ENCODE measurements around the gene AAK1.

AAK1 gene

DNA sequence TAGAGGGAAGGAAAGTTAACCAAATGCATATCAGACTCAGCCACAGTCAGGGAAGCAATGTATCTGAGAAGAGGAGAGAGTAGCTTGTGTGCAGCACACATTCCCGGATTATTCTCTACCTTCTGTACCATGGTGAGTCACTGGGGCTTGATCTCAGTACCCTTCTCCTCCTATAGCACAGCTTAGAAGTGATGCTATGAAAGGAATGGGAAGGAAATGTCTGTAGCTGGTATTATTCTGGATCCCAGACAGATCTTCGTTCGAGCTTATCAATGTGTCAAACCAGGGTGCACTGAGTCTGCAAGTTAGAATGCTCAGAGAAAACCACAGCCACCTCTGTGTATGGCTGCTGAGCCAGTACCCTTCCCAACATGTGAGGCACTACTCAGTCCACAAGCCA, 118.3 kb downstream of the AAK1 start:
- no peak for DNase-seq

DNA sequence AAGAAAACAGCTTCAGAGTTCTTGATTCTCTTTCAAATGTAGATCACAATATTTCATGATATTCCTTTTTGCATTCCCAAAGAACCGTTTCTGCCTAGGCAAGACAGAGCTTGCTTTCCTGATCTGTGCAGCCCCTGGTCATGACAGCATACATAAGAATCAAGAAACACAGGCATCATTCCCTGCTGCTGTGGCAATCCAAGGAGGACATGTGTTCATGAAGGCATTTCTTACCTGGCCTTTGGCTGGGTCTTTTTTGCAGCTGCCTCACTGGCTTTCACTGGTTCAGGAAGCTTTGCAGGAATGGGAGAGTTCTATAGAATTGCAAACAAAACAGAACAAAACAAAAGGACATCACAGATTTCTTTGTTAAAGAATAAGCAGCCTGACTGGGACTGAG, 118.7 kb downstream of the AAK1 start:
- no peak for DNase-seq

DNA sequence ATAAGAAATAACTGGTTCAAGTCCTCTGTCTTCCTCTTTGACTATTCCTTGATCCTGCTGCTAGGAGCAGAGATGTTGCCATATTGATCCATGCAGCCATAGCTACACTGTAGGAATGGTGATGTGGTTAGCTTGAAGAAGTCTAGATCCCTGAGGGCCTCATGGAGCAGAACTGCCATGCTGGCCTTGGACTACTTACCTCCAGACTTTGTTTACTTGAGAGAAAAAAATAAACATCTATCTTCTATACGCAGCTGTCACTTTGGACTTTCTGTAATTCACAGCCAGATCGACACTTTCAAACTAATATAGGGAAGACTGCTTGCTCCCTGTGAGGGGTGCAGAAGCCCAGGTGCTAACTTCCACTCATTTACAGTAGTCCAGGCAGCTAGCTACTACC, 121.8 kb downstream of the AAK1 start:
- DNase-seq, result no peak

DNA sequence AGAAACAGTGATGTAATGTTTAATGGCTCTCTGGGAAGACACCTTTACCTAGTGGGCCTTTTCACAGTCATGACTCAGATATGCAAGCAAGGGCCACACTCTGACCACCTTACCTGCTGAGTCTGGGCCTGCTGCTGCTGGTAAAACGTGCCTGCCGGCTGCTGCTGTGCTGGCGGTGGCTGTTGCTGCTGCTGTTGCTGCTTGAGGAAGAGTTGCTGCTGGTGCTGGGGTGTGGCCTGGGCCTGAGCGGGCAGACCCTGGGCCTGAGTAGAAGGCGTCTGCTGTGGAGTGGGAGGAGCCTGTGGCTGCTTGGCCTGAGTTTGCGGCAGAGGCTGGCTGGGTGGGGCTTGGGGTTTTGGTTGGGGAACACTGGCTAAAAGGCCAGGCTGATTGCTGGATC, 124.7 kb downstream of the AAK1 start:
- DNase-seq, result no peak

DNA sequence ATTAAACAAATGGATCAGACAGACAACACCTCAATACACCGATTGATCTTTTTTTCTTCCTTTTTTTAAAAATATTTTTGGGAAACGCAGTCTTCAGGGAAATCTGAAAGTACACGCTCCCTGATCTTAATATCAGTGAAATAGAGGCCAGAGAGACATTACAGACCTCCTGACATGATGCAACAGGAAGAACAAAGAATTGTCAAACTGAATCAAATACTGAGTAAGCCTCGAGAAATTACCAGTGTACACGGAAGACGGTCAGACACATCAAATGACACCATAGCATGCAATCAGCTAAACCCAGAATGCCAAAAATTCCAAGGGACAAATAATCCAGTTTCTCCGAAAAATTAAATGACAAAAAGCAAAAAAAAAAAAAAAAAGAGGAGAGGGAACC, 126.1 kb downstream of the AAK1 start:
- DNase-seq, result no peak

DNA sequence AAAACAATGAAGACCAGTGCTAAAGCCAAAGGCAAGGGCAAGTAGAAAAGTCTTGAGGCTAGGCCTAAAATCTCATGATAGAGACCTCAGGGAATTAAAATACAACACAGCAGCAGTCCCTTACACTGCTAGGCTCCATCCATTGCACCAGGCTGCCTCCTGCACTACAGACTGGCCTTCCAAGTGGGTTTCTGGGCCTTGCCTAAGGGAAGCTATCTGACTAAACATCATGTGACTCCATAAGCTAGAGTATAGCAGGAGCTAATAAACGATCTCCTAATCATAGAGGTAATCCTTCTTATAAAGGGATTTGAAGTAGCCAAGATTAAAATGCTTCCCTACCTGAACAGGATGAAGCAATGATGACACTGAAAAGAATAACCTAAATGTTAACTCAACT, 128.7 kb downstream of the AAK1 start:
- DNase-seq, result no peak

DNA sequence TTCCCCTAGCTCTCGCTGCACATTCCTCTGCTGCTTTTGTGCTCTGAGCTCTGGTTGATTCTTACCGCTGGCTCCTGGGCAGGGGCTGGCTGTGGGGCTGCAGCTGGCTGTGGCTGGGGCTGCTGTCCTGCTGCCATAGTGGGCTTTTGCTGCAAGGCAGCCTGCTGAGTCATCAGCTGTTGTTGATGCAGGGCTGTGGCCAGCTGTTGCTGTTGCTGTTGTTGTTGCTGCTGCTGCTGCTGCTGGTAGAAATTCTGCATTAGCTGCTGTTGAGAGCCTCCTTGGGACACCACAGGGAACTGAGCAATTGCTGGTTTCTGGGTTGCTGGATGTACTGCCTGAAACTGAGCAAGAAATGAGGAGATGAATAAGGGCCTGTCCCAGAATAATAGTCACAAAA, 129.1 kb downstream of the AAK1 start:
- DNase-seq, result no peak

DNA sequence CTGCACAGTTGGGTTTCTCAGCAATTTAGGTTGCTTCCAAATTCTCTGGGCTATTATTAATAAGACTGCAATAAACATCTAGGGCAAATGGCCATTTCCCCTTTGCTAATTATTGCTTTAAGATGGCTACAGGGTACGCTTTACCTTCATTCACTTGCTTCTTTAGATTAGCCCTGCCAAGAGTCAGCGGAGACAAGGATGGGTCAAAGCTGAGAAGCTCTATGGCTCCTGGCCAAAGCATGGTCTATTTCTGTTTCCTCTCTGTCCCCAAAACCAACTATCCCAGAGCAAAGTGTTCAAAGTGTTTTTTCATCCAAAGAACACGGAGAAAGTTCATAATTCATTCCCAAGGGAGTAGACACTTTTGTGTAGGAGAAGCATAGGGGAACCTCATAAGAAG, 131.1 kb downstream of the AAK1 start:
- no peak for DNase-seq

DNA sequence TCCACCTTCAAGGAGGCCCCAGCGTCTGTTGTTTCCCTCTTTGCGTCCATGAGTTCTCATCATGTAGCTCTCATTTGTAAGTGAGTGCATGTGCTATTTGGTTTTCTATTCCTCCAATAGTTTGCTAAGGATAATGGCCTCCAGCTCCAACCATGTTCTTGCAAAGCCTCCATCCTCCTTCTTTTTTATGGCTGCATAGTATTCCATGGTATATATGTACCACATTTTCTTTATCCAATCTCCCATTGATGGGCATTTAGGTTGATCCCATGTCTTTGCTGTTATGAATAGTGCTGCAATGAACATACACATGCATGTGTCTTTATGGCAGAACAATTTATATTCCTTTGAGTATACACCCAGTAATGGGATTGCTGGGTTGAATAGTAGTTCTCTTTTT, 133.3 kb downstream of the AAK1 start:
- no peak for DNase-seq

DNA sequence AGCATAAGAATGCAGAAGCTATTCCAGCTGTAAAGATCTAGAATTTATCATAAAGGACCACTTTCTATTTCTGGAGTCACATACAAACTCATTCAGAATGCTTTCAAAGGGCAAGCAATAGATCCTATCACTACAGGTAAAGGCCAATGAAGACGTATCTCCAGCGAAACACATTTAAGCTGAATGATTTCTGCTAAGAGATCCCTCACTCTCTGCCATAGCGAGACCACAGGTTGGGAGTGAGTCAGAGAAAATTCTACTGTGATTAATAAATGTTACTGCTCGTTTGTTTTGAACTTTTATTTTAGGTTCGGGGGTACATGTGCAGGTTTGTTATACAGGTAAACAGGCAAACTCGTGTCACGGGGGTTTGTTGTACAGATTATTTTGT, 133.8 kb downstream of the AAK1 start:
- DNase-seq, result no peak

DNA sequence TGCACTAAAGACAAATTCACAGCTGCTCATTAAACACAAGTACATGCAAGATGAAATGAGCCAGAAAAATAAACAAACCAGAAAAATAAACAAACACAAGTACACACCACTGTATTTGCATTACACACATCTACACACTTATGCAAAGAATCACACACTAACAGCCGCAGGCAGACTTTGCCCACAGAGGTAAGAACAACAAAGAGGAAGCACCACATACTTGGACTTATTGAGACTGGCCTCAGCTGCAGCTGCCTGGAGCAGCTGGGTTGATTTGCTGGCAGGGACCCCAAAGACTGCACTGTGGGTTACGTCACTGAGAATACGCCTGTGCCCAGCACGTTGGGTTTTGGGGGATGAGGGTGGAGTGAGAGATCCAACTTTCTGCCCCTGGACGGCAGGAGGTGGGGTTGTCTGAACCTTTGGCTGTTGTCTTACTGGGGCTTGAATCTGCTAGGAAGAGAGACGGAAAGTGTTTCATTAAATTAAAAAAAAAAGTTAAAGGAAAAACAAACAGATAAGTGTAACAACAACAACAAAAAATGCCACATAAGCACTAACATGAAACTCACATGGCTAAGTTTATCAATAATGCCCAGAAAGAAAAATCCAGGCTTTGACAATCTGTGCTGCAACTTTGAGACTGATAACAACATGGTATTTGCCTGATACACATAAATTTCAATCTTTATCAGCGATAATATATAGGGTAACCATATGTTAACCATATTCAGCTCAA, 134.4 kb downstream of the AAK1 start:
- DNase-seq, result no peak

DNA sequence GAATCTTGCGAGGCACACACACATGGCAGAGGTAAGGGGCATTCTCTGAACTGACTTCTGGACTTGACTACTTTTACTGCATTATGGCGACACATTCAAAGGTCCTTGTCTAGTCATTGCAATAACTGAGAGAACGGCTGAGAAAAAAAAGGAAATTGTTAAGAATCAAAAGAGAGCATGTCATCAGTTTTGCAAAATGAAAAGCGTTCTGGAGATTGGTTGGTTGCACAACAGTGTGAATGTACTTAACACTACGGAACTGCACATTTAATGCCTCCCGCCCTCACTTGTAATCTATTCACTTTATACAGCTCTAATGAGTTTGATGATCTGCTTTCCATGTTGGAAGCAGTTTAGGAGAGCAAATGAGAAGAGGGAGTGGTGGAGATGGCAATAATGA, 137.8 kb downstream of the AAK1 start:
- DNase-seq, result no peak

DNA sequence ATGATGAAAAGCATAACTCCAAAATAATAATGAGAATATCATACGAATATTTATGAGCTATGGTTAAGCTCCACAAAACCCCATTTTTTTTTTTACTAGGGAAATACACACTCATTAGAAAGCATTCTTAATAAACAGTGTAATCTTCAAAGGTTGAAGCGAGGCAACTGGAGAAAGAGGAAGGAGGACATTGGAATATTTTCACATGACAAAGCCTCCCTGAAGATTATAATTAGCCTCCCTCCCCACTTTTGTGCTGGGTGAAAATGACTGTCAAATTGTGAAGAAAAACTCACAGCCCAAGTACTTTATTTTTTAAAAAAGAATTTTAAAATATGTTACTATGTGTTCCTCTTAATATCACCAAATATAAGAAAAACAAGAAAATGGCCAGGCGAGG, 142.2 kb downstream of the AAK1 start:
- no peak for DNase-seq

DNA sequence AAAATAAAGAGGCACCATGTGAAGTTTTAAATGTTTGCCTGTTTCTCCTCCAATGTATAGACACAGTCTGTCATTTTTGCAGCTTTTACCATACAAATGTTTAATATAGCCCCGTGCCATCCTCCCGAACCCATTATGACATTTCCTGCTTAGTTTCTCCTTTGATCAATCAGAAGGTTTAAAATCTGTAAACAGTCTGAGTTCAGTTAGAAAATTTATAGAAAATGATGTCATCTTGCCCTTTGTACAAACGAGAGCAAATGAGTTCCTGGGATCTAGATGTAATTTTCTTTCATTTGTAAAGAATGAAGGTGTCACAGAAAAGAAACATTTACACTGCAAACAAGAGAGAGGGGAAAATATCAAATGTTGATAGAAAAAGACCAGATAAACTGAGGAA, 143.6 kb downstream of the AAK1 start:
- no peak for DNase-seq

DNA sequence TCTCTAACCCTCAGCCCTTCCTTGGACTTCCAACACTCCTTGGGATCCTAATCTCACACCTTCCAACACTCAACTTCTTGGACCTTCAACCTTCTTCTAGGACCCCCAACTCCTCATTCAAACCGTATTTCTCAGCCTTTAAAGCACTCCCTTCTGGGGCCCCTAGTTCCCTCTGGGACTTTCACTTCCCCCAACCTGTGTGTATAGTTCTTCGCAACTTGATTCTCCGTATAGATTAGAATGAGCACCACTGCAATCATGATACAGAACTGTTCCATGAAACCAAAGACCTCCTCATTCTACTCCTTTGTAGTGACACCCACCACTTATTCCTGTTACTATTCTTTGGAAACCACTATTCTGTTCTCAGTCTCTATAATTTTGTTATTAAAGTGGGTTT, 144.3 kb downstream of the AAK1 start:
- no peak for DNase-seq

DNA sequence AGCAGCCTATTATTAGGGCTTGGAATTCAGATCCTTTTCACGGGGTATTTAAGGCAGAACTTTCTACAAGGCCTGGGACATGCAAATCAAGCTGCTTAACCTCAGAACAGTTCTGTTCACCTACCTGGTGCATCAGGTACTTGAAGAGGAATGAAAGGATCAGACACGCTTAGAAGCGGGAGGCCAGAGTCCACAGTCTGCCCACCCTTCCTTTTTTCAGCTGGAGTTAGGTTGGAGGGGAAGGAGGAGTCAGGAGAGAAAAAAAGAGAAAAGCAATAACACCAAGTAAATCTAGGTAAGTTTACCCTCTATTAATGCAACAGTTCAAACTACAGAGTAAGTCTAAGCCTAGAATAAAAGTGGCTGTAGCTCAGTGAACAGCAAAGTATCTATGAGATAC, 147.7 kb downstream of the AAK1 start:
- DNase-seq, result no peak

DNA sequence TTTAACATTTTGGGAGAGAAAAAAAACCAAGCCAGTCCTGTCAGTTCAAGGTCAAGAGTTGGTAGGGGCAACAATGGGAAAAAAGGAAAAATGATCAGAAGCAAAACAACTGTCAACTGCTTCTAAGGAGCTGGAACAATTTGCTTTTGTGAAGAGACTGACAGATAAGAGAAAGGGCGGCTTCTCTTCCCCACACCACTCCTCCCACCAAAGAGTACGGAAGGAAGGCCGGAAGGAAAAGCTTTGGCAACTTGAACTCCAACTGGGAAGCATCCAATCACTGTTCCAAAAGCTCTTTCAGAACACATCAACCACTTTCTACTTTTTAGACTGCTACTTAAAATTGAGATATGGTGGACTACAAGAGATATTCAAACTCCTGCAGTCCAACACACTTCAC, 148.5 kb downstream of the AAK1 start:
- DNase-seq, result no peak

DNA sequence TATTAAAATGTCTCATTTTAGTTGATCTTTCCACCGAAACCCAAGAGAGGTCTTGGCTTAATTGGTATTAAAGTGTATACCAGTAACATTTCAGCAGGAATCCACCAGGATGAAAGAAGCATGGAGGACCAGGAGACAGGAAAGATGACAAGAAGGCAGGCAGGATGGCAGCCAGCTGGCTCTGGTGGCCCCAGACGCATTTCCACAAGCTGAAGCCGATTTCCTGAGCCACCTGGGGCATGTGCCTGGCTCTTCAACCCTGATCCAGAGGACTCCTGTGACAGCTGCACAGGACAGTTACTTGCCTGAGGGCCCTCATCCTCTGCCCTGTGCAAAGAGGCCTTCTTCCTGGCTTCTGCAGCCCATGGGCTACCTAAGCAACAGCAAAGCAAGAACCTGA, 149.4 kb downstream of the AAK1 start:
- no peak for DNase-seq

DNA sequence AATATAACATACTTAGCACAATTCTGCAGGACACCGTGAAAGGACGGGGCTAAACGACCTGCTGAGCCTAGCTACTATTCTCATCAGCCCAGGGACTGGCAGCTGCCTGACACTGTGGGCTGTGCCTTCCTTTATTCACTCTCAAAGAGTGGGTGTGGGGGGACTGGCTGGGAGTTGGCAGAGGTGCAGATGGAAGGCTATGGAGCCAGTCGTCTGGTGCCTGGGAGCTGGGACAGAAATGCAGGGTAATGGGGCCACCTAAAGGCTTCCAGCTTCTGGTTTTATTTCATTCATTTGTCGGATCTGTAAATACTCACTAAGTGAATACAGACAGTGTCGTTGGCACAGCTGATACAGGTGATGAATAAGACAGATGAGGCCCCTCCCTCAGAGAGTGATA, 150.3 kb downstream of the AAK1 start:
- DNase-seq, result peak; percentile 80

DNA sequence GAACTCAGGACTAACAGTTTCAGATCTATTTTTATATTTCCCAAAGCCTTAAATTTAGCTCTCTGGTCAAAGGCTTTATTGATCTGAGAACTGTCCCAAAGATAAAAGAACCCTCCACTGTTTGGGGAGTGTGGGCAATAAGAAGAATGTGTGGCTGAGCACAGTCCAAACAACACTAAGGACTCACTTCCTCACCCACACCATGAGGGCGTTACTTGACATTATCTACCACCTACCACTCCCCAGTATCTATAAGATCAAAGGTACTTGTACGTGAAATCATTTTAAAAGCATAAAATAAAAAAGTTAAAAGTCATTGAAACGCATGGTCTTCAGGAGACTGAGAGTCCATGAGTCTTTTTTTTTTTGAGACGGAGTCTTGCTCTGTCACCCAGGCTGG, 151.7 kb downstream of the AAK1 start:
- no peak for DNase-seq

DNA sequence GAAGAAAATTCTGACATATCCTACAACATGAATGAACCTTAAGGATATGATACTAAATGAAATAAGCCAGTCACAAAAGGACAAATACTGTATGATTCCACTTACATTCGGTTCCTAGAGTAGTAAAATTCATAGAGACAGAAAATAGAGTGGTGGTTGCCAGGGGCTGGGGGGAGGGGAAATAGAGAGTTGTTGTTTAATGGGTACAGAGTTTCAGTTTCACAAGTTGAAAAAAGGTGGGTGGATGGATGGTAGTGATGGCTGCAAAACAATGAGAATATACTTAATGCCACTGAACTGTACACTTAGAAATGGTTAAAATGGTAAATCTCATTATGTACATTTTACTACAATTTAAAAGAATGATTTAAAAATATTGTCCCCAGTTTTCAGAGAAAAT, 153.1 kb downstream of the AAK1 start:
- DNase-seq, result no peak

DNA sequence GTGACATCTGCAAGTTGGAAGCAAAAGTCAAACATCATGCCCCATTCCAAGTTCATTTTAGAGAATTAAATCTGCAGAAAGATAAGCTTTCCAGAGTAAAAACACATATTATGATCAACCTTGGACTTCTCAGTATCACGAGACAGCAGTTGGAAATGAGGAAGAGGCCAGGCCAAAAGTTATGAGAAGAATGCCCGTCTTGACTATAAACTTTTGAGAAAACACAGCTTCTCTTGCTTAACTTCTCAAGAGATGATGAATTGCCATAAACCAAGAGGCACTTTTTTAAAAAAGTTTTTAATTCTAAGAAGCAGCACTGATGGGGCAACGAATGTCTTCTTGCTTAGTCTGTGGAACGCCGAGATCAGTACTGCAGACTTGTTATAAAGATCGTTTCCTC, 153.7 kb downstream of the AAK1 start:
- DNase-seq, result no peak

DNA sequence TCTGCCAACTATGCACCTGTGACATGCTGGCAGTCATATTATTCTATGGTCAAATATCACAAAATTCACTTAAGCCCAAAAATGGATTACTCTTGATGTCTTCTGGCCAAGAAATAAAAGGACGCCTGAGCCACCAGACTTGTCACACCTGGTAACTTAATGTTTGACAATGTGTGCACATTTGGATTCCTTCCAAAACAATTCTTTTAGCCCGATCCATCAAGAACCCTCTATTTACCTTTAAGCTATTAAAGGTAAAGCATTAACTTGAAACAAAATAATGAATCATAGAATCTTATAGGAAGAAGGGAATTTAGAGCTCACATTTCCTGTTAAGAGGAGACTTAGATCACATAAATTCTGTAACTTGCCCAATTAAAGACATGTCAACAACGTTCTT, 159.8 kb downstream of the AAK1 start:
- DNase-seq, result peak; percentile 67

DNA sequence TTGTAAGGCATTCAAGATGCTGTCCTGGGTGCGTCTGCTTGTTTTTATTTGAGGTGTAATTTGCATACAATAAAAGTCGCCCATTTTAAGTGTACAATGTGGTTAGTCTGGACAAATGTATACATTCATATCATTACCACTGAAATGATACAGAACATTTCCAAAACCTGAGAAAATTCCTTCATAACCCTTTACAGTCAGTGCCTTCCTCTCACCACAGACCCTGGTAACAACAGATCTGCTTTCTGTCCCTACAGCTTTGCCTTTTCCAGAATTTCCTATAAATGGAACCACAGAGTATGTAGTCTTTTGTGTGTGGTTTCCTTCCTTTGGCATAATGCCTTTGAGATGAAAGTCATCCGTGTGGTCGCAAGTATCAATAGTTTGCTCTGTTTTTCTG, 160.5 kb downstream of the AAK1 start:
- no peak for DNase-seq

DNA sequence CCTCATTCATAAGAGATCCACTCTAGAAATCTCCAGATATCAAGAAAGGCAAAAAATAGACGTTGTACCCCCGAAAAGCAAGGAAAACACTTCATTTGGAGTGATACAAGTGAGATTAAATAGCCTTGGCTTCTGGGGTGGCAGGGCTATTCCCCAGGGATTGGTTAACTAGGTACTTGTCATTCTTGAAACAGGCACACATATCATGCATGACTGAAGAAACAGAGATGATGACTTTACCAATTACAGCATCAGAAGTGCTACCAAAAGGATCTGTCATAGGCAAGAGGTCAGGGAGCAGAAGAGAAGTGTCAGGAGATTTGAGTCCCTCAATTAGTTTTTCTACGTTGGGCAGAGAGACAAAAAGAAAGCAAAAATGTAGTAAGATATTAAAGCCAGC, 161.1 kb downstream of the AAK1 start:
- no peak for DNase-seq

DNA sequence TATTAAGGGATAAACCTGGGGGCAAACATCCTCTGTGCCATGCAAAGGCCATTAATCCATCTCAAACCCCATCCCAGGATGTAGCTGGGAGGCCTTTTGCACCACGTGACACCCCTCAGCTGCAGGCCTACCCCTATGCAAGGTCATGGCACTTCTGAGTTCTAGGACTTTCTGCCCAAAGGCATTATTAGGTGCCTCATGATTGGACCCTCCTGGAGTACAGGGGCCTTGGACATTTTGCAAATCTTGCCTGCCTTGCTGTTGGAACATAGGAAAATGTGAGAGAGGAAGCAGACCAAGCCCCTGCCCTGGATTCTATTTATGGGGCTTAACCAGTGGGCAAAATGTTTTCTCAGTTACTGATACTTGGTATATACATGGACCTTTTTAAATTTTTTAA, 162.1 kb downstream of the AAK1 start:
- no peak for DNase-seq
